ENCODE measurements around the gene ABCG8.
"Not testable (repeated sequence)": the region's sequence is repeated elsewhere in the genome, so short reads cannot be mapped to it uniquely, and the experiment has no call there.

ABCG8 gene

DNA sequence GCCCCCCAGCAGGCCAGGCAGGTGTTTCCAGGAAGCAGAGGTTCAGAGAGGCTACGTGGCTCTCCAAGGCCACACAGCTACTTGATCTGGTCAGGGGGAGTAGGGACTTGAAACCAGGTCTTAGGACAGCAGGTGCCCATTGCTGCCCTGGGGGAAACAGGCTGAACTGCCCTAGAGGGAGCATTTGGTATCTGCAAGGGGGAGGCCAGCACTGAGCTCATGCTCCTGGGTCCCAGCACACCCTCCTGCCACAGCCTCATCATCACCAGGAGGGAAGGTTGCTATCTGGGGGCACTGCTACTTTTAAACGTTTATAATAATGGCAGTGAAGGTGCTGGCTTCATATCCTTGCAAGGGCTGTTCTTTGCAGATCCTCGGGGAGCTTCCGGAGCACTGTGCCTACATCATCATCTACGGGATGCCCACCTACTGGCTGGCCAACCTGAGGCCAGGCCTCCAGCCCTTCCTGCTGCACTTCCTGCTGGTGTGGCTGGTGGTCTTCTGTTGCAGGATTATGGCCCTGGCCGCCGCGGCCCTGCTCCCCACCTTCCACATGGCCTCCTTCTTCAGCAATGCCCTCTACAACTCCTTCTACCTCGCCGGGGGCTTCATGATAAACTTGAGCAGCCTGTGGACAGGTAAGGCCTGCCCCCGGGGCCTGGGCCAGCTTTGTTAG lies 36.1 kb downstream of the ABCG8 start:
- no peak for DNase-seq

DNA sequence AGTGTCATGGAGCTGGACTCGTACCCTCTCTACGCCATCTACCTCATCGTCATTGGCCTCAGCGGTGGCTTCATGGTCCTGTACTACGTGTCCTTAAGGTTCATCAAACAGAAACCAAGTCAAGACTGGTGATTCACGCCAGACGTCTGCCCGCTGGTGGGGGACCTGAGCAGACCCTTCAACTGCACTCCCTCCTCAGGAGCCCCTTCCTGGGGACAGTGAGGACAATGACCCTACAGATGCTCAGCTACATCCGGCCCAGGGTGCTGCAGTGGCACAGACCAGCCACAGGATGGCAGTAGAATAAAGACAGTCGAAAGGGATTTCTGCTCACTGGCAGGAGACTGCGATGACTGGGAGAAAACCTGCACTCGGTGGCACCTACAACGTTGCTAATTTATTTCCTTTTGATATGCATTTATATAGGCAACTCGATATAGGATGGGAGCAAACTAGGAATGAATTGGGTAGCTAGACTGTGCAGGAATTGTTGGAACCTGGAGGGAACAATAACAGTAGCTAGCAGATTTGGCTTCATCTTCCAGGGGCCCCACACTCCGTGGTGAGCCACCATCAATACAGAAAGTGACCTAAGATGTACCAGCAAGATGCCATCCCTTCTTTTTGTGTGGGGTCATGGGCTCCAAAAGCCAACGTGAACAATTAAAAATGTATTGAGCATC lies 39.2 kb downstream of the ABCG8 start:
- peak; percentile 67 for DNase-seq

- DNase-seq = no peak
Observed at GRCh38 chr2:43879261-43879660, 40.5 kb downstream of the ABCG8 start.

DNA sequence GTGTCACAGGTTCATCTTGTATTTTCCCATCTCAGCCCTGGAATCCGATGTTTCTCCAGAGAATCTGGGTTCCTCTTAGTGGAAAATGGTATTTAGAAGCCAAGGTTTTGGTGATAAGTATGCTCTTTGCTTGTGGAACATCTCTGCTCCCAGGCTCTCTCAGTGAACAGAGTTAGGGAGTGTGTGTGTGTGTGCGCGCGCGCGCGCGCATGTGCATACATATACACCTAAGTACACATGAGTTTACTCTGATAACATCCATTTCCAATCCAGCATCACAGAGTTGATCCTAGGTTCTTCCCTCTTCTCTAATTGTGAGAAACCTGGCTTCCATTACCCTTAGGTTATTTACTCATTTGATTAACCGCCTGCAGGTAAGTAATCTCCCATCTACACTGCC lies 41.7 kb downstream of the ABCG8 start:
- no peak for DNase-seq

GRCh38 chr2:43880952-43881351 lies 42.2 kb downstream of the ABCG8 start:
- no peak for DNase-seq

DNA sequence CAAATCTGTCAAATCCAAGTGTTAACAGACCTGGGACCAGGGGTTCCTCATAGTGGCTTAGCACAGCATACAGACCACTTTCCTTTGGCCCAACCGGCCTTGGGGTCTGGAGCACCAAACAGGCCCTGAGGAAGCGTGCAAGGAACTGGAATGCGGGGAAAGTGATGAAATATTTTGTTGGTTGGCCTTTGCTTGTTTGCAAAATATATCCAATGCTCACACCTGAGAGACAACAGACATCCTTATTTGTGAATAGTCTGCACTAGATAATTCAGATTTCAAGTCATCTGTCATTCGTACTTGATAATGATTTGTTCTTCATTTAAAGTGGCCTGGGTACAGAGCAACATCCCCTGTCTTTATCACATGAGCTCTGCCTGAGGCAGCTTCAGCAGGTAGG lies 43.5 kb downstream of the ABCG8 start:
- no peak for DNase-seq

GRCh38 chr2:43884689-43885088 lies 45.9 kb downstream of the ABCG8 start:
- DNase-seq = no peak

DNA sequence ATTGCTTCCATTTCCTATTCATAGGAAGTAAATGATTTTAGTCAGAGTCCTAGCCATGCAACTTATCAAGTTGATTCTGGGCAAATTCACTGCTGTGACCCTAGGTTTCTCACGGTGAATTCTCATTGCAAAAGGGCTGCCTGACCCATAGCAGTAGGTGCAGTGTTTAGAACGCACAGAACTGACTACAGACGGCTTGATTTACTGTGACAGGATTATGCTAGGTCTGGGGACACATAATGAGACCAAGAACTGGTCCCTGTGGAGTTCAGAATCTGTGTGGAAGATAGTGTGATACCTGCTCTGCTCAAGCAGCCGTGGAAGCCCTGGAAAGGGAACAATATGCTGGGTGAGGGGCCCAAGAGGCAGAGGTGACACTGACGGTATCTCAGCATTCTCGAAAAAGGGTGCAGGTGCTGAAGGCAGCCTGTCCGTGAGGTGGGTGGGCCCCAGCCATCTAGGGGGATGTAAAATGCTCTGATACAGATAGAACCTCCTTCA lies 46.4 kb downstream of the ABCG8 start:
- no peak for DNase-seq

GRCh38 chr2:43887176-43887575 lies 48.4 kb downstream of the ABCG8 start:
- DNase-seq = no peak

GRCh38 chr2:43889416-43889815 lies 50.6 kb downstream of the ABCG8 start:
- DNase-seq = no peak

- no peak for DNase-seq
Observed at GRCh38 chr2:43890855-43891254, 52.1 kb downstream of the ABCG8 start.

DNA sequence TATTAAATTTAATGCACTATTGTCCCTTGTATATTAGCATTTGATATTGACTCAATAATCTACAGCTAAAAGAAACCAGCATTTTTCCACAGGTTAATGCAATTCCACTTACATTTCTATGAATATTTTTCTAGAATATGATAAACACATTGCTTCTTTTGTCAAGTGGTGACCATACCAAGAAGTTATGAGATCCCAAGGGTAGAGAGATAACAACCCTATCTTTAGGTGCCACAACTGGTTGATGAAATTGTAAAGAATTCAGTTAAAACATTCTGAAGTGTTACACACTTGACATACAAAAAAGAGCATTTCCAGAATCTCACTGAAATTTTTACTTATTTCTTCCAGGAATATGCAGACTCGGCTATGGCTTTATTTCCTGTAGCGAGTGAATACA lies 56.0 kb downstream of the ABCG8 start:
- no peak for DNase-seq

DNA sequence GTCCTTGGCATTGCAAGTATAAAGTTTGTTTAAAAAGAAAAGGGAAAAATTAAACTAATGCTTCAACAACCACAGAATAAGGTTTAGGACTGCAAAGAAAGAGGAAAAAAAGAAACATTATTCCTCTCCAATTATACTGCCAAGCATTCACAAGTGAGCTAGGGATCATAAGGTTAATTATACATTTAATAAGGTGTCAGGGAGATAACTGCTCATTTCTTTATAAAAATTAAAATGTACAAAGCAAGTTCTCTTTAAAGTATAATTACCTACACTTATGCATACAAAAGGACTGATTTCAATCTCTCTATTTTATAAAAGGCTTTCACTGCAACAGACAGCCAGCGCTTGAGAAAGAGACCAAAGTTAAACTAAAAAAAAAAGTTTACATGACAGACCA lies 58.1 kb downstream of the ABCG8 start:
- no peak for DNase-seq

GRCh38 chr2:43897492-43897891 lies 58.7 kb downstream of the ABCG8 start:
- no peak for DNase-seq

DNA sequence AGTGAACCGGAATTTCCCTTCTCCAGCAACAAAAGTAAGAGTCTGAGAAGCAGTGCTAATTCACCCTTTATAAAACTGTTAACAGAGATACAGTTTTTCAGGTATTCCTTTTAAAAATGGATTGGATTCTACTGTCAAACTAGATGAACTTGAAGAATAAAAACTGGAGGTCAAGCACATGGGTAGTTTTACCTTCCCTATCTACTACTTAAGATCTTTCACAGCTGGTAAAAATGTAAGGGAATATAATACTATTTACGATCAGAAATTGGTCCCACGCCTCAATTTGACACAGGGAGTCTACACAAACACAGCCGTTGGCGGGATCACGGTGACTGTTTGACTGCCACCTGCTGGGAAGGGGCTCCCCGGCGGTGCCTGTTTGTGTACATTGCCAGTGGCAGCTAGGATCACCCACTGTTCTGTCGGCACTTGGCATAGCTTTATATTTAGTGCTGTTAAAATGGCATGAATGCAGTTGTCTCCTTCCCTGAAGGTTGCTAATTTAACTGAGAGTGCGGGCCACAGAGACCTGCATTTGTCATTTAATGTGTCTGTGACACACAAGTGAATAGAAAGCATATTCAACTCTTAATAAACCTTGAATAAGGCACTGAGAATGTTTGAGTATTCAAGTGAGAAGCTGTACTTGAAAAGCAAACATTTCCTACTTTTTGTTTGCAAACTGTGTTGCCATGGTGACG lies 59.5 kb downstream of the ABCG8 start:
- DNase-seq = no peak

- no peak for DNase-seq
Observed at GRCh38 chr2:43898838-43899346, 60.1 kb downstream of the ABCG8 start.

- DNase-seq = no peak
Observed at GRCh38 chr2:43899589-43899988, 60.8 kb downstream of the ABCG8 start.

- DNase-seq = no peak
Observed at GRCh38 chr2:43905371-43905803, 66.6 kb downstream of the ABCG8 start.

DNA sequence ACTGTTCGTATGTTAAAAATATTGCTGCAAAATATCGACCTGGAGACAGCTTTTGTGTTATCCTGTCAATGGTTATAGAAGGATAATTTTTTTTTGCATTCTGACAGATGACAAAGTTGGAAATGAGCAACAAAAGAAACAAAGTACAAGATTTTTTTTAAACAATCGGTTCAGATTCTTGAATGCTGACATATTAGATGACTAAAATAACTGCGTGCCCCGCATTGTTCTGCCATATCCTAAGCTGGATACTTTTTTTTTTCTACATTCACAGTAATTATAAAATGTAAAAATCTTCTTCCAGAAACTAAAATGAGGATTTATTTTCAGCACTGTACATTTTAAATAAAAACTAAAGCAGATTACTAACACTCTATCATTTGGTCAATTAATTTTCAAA lies 67.1 kb downstream of the ABCG8 start:
- no peak for DNase-seq

DNA sequence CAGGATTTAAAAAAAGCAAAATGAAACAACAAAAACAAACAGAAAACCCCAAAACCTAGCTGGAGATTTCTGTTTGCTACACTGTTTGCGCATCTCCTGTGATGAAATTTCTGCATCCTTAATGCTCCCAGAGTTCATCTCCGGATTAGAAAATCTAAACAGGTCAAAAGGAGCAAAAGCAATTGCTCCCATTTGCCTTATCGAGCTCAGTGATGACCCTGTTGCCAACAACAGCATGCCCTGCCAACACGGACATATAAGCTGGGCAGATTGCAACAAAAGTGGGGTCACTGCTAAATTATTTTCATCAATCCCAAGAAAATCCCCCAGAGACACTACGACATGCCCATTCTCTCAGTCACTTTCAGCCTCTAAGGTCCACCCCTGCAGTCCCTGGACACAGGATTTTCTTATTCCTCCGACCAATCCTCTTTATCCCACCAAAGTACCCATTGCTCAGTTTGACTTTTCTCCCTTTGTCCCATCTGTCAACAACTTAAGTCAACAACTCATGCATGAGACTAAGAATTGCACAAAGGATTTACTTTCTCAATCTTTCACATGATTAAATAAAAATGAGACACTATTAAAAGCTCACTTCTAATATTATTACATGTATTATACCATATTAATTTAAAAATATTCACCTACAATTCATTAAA lies 67.8 kb downstream of the ABCG8 start:
- DNase-seq = no peak

GRCh38 chr2:43911136-43911790 lies 72.5 kb downstream of the ABCG8 start:
- not testable (repeated sequence) for DNase-seq

DNA sequence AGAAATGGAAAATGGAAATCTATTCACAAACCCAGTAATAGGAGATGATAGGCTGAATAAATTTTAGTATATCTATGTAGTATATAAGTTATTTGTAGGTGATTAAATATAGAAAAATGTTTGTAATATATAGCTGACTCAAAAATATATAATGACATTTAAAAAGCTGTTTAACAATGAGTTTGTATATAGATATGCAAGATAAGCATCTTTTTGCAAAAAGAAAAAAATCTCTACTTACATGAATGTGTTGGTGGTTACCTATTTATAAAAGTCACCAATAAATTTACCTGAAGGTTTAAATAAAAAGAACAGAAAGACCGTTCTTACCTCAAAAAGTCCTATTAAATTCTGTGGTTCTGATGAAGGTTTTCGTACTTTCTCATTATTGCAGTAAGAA lies 85.7 kb downstream of the ABCG8 start:
- no peak for DNase-seq

DNA sequence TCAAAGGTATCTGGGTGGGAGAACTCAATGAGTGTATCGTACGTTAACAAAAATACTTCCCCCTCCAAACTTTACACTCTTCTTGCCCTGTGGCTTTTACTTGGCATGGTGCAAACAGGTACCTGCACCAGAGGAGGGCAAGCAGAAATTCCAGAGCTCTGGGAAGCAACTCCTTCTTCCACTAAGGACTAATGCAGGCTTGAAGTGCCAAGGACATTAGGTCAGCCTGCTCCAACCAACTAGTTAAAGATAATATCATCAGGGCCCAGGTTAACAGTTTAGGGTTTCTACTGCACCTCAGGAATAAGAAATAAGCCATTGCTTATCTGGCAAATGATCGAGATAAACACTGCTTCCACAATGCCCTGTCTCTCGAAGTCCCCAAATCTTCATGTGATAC lies 86.7 kb downstream of the ABCG8 start:
- DNase-seq = no peak
